Neuronal stem cell (in vitro differentiated cells): ENCODE data around the gene EFL1.
"Not testable (repeated sequence)": the region's sequence is repeated elsewhere in the genome, so short reads cannot be mapped to it uniquely, and the experiment has no call there.

Source experiments
- DNase-seq: peaks from one replicate; pipeline ENCODE4 v3.0.0-alpha.2; 2013; ENCODE audit warnings: low spot score
- H2AFZ ChIP-seq: one replicate; pipeline ENCODE4 v1.6.1; 2013; ENCODE audit warnings: mild to moderate bottlenecking, low read length, inconsistent platforms
- H2AK5ac ChIP-seq: 2 replicates; pipeline ENCODE4 v1.6.1; 2013; ENCODE audit warnings: low read depth, mild to moderate bottlenecking, inconsistent platforms, low read length, moderate library complexity, mixed read lengths
- H2BK120ac ChIP-seq: 2 replicates; pipeline ENCODE4 v1.6.1; 2013; ENCODE audit warnings: low read depth, mild to moderate bottlenecking, inconsistent platforms, low read length, moderate library complexity, mixed read lengths
- H2BK12ac ChIP-seq: one replicate; pipeline ENCODE4 v1.6.1; 2013; ENCODE audit warnings: low read length, inconsistent platforms
- H2BK15ac ChIP-seq: 2 replicates; pipeline ENCODE4 v1.6.1; 2013; ENCODE audit warnings: mild to moderate bottlenecking, low read length, inconsistent platforms, mixed read lengths
- H2BK5ac ChIP-seq: one replicate; pipeline ENCODE4 v1.6.1; 2013; ENCODE audit warnings: inconsistent platforms, mild to moderate bottlenecking, low read length, moderate library complexity
- H3K14ac ChIP-seq: one replicate; pipeline ENCODE4 v1.6.1; 2013; ENCODE audit warnings: low read length, inconsistent platforms
- H3K18ac ChIP-seq: 2 replicates; pipeline ENCODE4 v1.6.1; 2013; ENCODE audit warnings: low read length, inconsistent platforms
- H3K23ac ChIP-seq: 2 replicates; pipeline ENCODE4 v1.6.1; 2013; ENCODE audit warnings: low read depth, mild to moderate bottlenecking, mixed read lengths, low read length, inconsistent platforms; ENCODE audit not compliant: poor library complexity
- H3K27ac ChIP-seq: replicated peaks from 3 replicates; pipeline ENCODE4 v1.5.1; 2013; ENCODE audit warnings: low read length, inconsistent platforms
- H3K27me3 ChIP-seq, 3 experiments: 2 replicates each; pipeline ENCODE4 v1.6.1; 2013; ENCODE audit warnings: low read length in 3 of 3, mild to moderate bottlenecking in 2 of 3, inconsistent platforms in 1 of 3, low read depth in 1 of 3, mixed read lengths in 1 of 3, moderate library complexity in 1 of 3; ENCODE audit not compliant: control insufficient read depth in 3 of 3, insufficient read depth in 3 of 3
- H3K36me3 ChIP-seq, 2 donors: replicated peaks in 1 of 2; 2 replicates each; pipeline ENCODE4 v1.6.1; 2013; ENCODE audit warnings: low read length in 2 of 2; ENCODE audit not compliant: control insufficient read depth in 2 of 2, insufficient read depth in 2 of 2
- H3K4ac ChIP-seq: 2 replicates; pipeline ENCODE4 v1.6.1; 2013; ENCODE audit warnings: inconsistent platforms, mild to moderate bottlenecking, low read length, moderate library complexity
- H3K4me1 ChIP-seq, 2 donors: 1 replicate in 1 of 2; 2 replicates in 1 of 2; pipeline ENCODE4 v1.6.1; 2013; ENCODE audit warnings: low read length in 2 of 2, low read depth in 1 of 2; ENCODE audit not compliant: control insufficient read depth in 2 of 2, insufficient read depth in 1 of 2
- H3K4me2 ChIP-seq: one replicate; pipeline ENCODE4 v1.6.1; 2013; ENCODE audit warnings: mild to moderate bottlenecking, low read length, inconsistent platforms; ENCODE audit not compliant: insufficient read depth, poor library complexity, severe bottlenecking
- H3K4me3 ChIP-seq, 2 donors: 2 replicates each; pipeline ENCODE4 v1.5.1; 2013; ENCODE audit warnings: low read length in 2 of 2, mild to moderate bottlenecking in 2 of 2, inconsistent platforms in 1 of 2, moderate library complexity in 1 of 2
- H3K79me1 ChIP-seq: one replicate; pipeline ENCODE4 v1.6.1; 2013; ENCODE audit warnings: low read depth, mild to moderate bottlenecking, inconsistent platforms, low read length, moderate library complexity
- H3K9ac ChIP-seq: one replicate; pipeline ENCODE4 v1.6.1; 2013; ENCODE audit warnings: mild to moderate bottlenecking, low read depth, low read length, inconsistent platforms; ENCODE audit not compliant: poor library complexity
- H3K9me3 ChIP-seq, 2 donors: replicated peaks in 1 of 2; 2 replicates each; pipeline versions ENCODE3 to v1.6.1; 2013; ENCODE audit warnings: low read length in 2 of 2, mild to moderate bottlenecking in 2 of 2, inconsistent platforms in 1 of 2, low read depth in 1 of 2, mixed read lengths in 1 of 2, moderate library complexity in 1 of 2; ENCODE audit not compliant: control insufficient read depth in 2 of 2, insufficient read depth in 1 of 2
- H4K8ac ChIP-seq: one replicate; pipeline ENCODE4 v1.6.1; 2013; ENCODE audit warnings: low read depth, mild to moderate bottlenecking, inconsistent platforms, low read length, moderate library complexity
- H4K91ac ChIP-seq: one replicate; pipeline ENCODE4 v1.6.1; 2013; ENCODE audit warnings: low read length, low read depth, mild to moderate bottlenecking, inconsistent platforms; ENCODE audit not compliant: poor library complexity
- WGBS, 2 donors: extraction: QIAGEN DNeasy Blood & Tissue Kit; methylation state at CpG; one replicate each; pipeline ENCODE4 v1.1.7; 2013; ENCODE audit warnings: missing lambda C conversion rate in 2 of 2, mixed read lengths in 1 of 2; ENCODE audit not compliant: insufficient read length in 2 of 2, insufficient replicate concordance in 1 of 2; ENCODE audit errors: extremely low coverage in 2 of 2; 5-methylcytosine and 5-hydroxymethylcytosine counted together

EFL1 gene

GRCh38 chr15:82268454-82268853 lies 5.9 kb upstream of the EFL1 start:
- H2BK120ac ChIP-seq, H3K9ac ChIP-seq, H2BK5ac ChIP-seq, H2BK15ac ChIP-seq, H3K79me1 ChIP-seq, H2AFZ ChIP-seq, H2AK5ac ChIP-seq, H3K23ac ChIP-seq, H3K14ac ChIP-seq, H3K4me1 ChIP-seq, H4K8ac ChIP-seq, H3K36me3 ChIP-seq, H3K27ac ChIP-seq, DNase-seq, H2BK12ac ChIP-seq, H3K9me3 ChIP-seq, H4K91ac ChIP-seq, H3K18ac ChIP-seq, H3K4me3 ChIP-seq, H3K4ac ChIP-seq, H3K27me3 ChIP-seq, H3K4me2 ChIP-seq: not testable (repeated sequence)
- no CpG with 5 or more reads among the region's 2 CpGs for whole genome bisulfite sequencing, 2 donors

- H2AFZ ChIP-seq, H4K91ac ChIP-seq, H2BK120ac ChIP-seq, H2BK12ac ChIP-seq, H3K18ac ChIP-seq, H3K27ac ChIP-seq, H3K4me1 ChIP-seq, H3K27me3 ChIP-seq, H4K8ac ChIP-seq, H3K36me3 ChIP-seq, H3K14ac ChIP-seq, H3K23ac ChIP-seq, DNase-seq, H2AK5ac ChIP-seq, H3K4me2 ChIP-seq, H3K9me3 ChIP-seq, H3K4me3 ChIP-seq, H3K79me1 ChIP-seq, H2BK15ac ChIP-seq, H3K4ac ChIP-seq, H2BK5ac ChIP-seq, H3K9ac ChIP-seq: not testable (repeated sequence)
- no CpG with 5 or more reads among the region's 2 CpGs for WGBS, 2 donors
Measured at GRCh38 chr15:82267137-82267536, 4.6 kb upstream of the EFL1 start.

GRCh38 chr15:82263350-82263749 lies 816 bp upstream of the EFL1 start:
- Histone ChIP-seq H2AFZ (peak overlapping the region; percentile 100), H3K18ac (no peak overlapping the region), H3K27me3 (no peaks in the 10 kb centered on the region), H2BK15ac (no peak overlapping the region), H3K4ac (no peak overlapping the region), H3K79me1 (peaks cover 4% of the 10 kb centered on the region), H3K4me2 (peak overlapping the region; percentile 82), H2AK5ac (no peak overlapping the region), H4K8ac (no peak overlapping the region), H3K9me3 (no peaks in the 10 kb centered on the region), H2BK12ac (no peak overlapping the region), H3K36me3 (peaks cover 4 to 24% of the 10 kb centered on the region in 2 donors), H2BK5ac (no peak overlapping the region), H3K27ac (no peak overlapping the region), H3K4me1 (peaks cover 0 to 3% of the 10 kb centered on the region in 2 donors), H3K14ac (no peak overlapping the region), H3K4me3 (peak overlapping the region in 1 of 2 donors; percentile 87), H3K23ac (no peak overlapping the region), H3K9ac (no peak overlapping the region), H4K91ac (no peak overlapping the region), H2BK120ac (no peak overlapping the region)
- no peak for DNase-seq
- no CpG with 5 or more reads among the region's 3 CpGs for WGBS, 2 donors

- H2BK12ac ChIP-seq, H3K4me1 ChIP-seq, H2BK15ac ChIP-seq, H2BK5ac ChIP-seq, H3K4ac ChIP-seq, H3K9me3 ChIP-seq, H2AK5ac ChIP-seq, H4K91ac ChIP-seq, H4K8ac ChIP-seq, H3K79me1 ChIP-seq, H3K14ac ChIP-seq, H2BK120ac ChIP-seq, H3K23ac ChIP-seq, H3K27me3 ChIP-seq: not testable (repeated sequence)
- Histone ChIP-seq H3K27ac (peak overlapping the region; percentile 83), H3K18ac (peak overlapping the region; percentile 99), H3K4me3 (peak overlapping the region; percentile 87 to 96), H3K4me2 (peak overlapping the region; percentile 49), H3K9ac (peak overlapping the region; percentile 90), H2AFZ (peak overlapping the region; percentile 100), H3K36me3 (peaks cover 4 to 40% of the 10 kb centered on the region in 2 donors)
- no CpG with 5 or more reads among the region's 19 CpGs for WGBS, 2 donors
- DNase-seq, result peak; percentile 6
Measured at GRCh38 chr15:82261566-82262421, 740 bp downstream of the EFL1 start.
